ENCODE results near the gene EIF2D. TPM values are rescaled to one million over a fixed set of nuclear protein-coding genes. Genes with fewer than 3 reads are reported as not detected.

The EIF2D gene
- 10 to 100 TPM; 30.8 to 55.2 (median 40.2) TPM for total RNA-seq

GRCh38 chr1:206612129-206612876 is at the start of gene EIF2D:
Gene EIF2D, minus strand, starts transcription at chr1:206612465. Its CDS starts 123 bp downstream, at chr1:206612342.
- H3K4me3 ChIP-seq, result peak within 1 kb of the TSS; percentile 56 to 68 (median 58)
- H3K4me1 ChIP-seq (replicated peaks in 1 of 2), result peaks cover 4 to 7% of the 10 kb centered on the region in 2 donors
- ATAC-seq (replicated peaks in 6 of 8), result peak; percentile 97 to 99 (median 98)
- peak within 1 kb of the TSS; percentile 90 to 93 for H3K27ac ChIP-seq
- WGBS, 10 experiments, result 0 to 69% (median 30%) methylated on average over 2 to 15 of the region's 48 CpGs
- in situ Hi-C loops (cut with MboI; ENCODE audit: low pct_unique_long_range_greater_than_20kb in 2 of 9, low sequenced_read_pairs in 9 of 9, unreplicated experiment in 9 of 9), result loop anchor here in 3 of 9 experiments (10.0 to 25.0 kb wide), 2 partner anchors 52 to 300 kb away; partner anchors contain the start of gene FCMR (in 2 of the 3)

GRCh38 chr1:206661161-206661820 is 49.0 kb upstream of the EIF2D start:
- WGBS, 10 experiments, result 51 to 93% (median 84%) methylated on average over 1 to 10 of the region's 11 CpGs; no CpG with 5 or more reads in 2 of the 10 experiments
- no peak overlapping the region for H3K4me3 ChIP-seq
- no peak overlapping the region for H3K27ac ChIP-seq
- peaks cover 5 to 8% of the 10 kb centered on the region in 2 donors for H3K4me1 ChIP-seq (replicated peaks in 1 of 2)
- ATAC-seq (replicated peaks in 6 of 8), result no peak
- in situ Hi-C loops (cut with MboI; ENCODE audit: low pct_unique_long_range_greater_than_20kb in 2 of 9, low sequenced_read_pairs in 9 of 9, unreplicated experiment in 9 of 9), result loop anchor here in 1 of 9 experiments (10.0 kb wide), 1 partner anchor 46 kb away; the partner anchor contains the start of gene EIF2D

GRCh38 chr1:206660136-206660535 is 47.9 kb upstream of the EIF2D start:
- no peak overlapping the region for H3K27ac ChIP-seq
- no peak overlapping the region for H3K4me3 ChIP-seq
- in situ Hi-C loops (cut with MboI; ENCODE audit: low pct_unique_long_range_greater_than_20kb in 2 of 9, low sequenced_read_pairs in 9 of 9, unreplicated experiment in 9 of 9), result loop anchor here in 1 of 9 experiments (10.0 kb wide), 1 partner anchor 45 kb away; the partner anchor contains the start of gene EIF2D
- no peak for ATAC-seq (replicated peaks in 6 of 8)
- H3K4me1 ChIP-seq (replicated peaks in 1 of 2), result peaks cover 5 to 8% of the 10 kb centered on the region in 2 donors
- WGBS, 10 experiments, result 68 to 100% (median 89%) methylated on average over 2 to 4 of the region's 4 CpGs; no CpG with 5 or more reads in 5 of the 10 experiments

GRCh38 chr1:206658981-206659273 is 46.7 kb upstream of the EIF2D start:
- peak in 1 of 8 experiments; percentile 5 for ATAC-seq (replicated peaks in 6 of 8)
- in situ Hi-C loops (cut with MboI; ENCODE audit: low pct_unique_long_range_greater_than_20kb in 2 of 9, low sequenced_read_pairs in 9 of 9, unreplicated experiment in 9 of 9), result no loop called here
- H3K4me1 ChIP-seq (replicated peaks in 1 of 2), result peaks cover 3 to 4% of the 10 kb centered on the region in 2 donors
- H3K4me3 ChIP-seq, result no peak overlapping the region
- no peak overlapping the region for H3K27ac ChIP-seq
- WGBS, 10 experiments, result 50 to 100% (median 94%) methylated on average over 1 to 3 of the region's 7 CpGs; no CpG with 5 or more reads in 6 of the 10 experiments

GRCh38 chr1:206658264-206658980 is 46.2 kb upstream of the EIF2D start:
- ATAC-seq (replicated peaks in 6 of 8), result peak in 6 of 8 experiments; percentile 31 to 81 (median 48)
- no peaks in the 10 kb centered on the region for H3K4me1 ChIP-seq (replicated peaks in 1 of 2)
- in situ Hi-C loops (cut with MboI; ENCODE audit: low pct_unique_long_range_greater_than_20kb in 2 of 9, low sequenced_read_pairs in 9 of 9, unreplicated experiment in 9 of 9), result no loop called here
- no peak overlapping the region for H3K27ac ChIP-seq
- WGBS, 10 experiments, result 0 to 80% (median 50%) methylated on average over 1 to 15 of the region's 22 CpGs; no CpG with 5 or more reads in 2 of the 10 experiments
- H3K4me3 ChIP-seq, result no peak overlapping the region

GRCh38 chr1:206657751-206658150 is 45.5 kb upstream of the EIF2D start:
- Histone ChIP-seq H3K4me1 (replicated peaks in 1 of 2) (no peaks in the 10 kb centered on the region), H3K4me3 (no peak overlapping the region), H3K27ac (no peak overlapping the region)
- in situ Hi-C loops (cut with MboI; ENCODE audit: low pct_unique_long_range_greater_than_20kb in 2 of 9, low sequenced_read_pairs in 9 of 9, unreplicated experiment in 9 of 9), result no loop called here
- ATAC-seq (replicated peaks in 6 of 8), result no peak
- 20 to 96% (median 75%) methylated on average over 1 to 6 of the region's 6 CpGs; no CpG with 5 or more reads in 1 of the 10 experiments for WGBS, 10 experiments

GRCh38 chr1:206656936-206657335 is 44.7 kb upstream of the EIF2D start:
- Histone ChIP-seq H3K27ac (no peak overlapping the region), H3K4me1 (replicated peaks in 1 of 2) (no peaks in the 10 kb centered on the region)
- 14 to 100% (median 91%) methylated on average over 1 to 3 of the region's 3 CpGs; no CpG with 5 or more reads in 2 of the 10 experiments for WGBS, 10 experiments

GRCh38 chr1:206655471-206655882 is 43.2 kb upstream of the EIF2D start:
- no peak overlapping the region for H3K27ac ChIP-seq
- H3K4me3 ChIP-seq, result no peak overlapping the region
- 60 to 100% (median 90%) methylated on average over 1 to 4 of the region's 4 CpGs; no CpG with 5 or more reads in 3 of the 10 experiments for WGBS, 10 experiments
- in situ Hi-C loops (cut with MboI; ENCODE audit: low pct_unique_long_range_greater_than_20kb in 2 of 9, low sequenced_read_pairs in 9 of 9, unreplicated experiment in 9 of 9), result no loop called here
- ATAC-seq (replicated peaks in 6 of 8), result peak in 3 of 8 experiments; percentile 46 to 80 (median 53)
- H3K4me1 ChIP-seq (replicated peaks in 1 of 2), result no peaks in the 10 kb centered on the region

More at GRCh38 chr1:206656936-206657335, 44.7 kb upstream of the EIF2D start:
- no peak overlapping the region for H3K4me3 ChIP-seq
- in situ Hi-C loops (cut with MboI; ENCODE audit: low pct_unique_long_range_greater_than_20kb in 2 of 9, low sequenced_read_pairs in 9 of 9, unreplicated experiment in 9 of 9), result no loop called here
- ATAC-seq (replicated peaks in 6 of 8), result peak in 1 of 8 experiments; percentile 9

GRCh38 chr1:206654828-206655227 is 42.6 kb upstream of the EIF2D start:
- WGBS, 10 experiments, result 33 to 100% (median 72%) methylated on average over 1 to 2 of the region's 2 CpGs
- H3K4me1 ChIP-seq (replicated peaks in 1 of 2), result no peaks in the 10 kb centered on the region
- no peak overlapping the region for H3K27ac ChIP-seq
- ATAC-seq (replicated peaks in 6 of 8), result peak in 4 of 8 experiments; percentile 16 to 64 (median 36)
- no peak overlapping the region for H3K4me3 ChIP-seq
- in situ Hi-C loops (cut with MboI; ENCODE audit: low pct_unique_long_range_greater_than_20kb in 2 of 9, low sequenced_read_pairs in 9 of 9, unreplicated experiment in 9 of 9), result no loop called here

GRCh38 chr1:206653715-206654459 is 41.6 kb upstream of the EIF2D start:
- Histone ChIP-seq H3K4me3 (no peak overlapping the region), H3K27ac (no peak overlapping the region), H3K4me1 (replicated peaks in 1 of 2) (no peaks in the 10 kb centered on the region)
- in situ Hi-C loops (cut with MboI; ENCODE audit: low pct_unique_long_range_greater_than_20kb in 2 of 9, low sequenced_read_pairs in 9 of 9, unreplicated experiment in 9 of 9), result no loop called here
- ATAC-seq (replicated peaks in 6 of 8), result no peak
- 24 to 97% (median 91%) methylated on average over 2 to 7 of the region's 7 CpGs for WGBS, 10 experiments

GRCh38 chr1:206651958-206652890 is 40.0 kb upstream of the EIF2D start:
- no peak overlapping the region for H3K27ac ChIP-seq
- WGBS, 10 experiments, result 90 to 100% (median 98%) methylated on average over 2 to 5 of the region's 5 CpGs; no CpG with 5 or more reads in 2 of the 10 experiments
- H3K4me3 ChIP-seq, result no peak overlapping the region
- in situ Hi-C loops (cut with MboI; ENCODE audit: low pct_unique_long_range_greater_than_20kb in 2 of 9, low sequenced_read_pairs in 9 of 9, unreplicated experiment in 9 of 9), result no loop called here
- ATAC-seq (replicated peaks in 6 of 8), result no peak
- no peaks in the 10 kb centered on the region for H3K4me1 ChIP-seq (replicated peaks in 1 of 2)
